PC-9 (cell line): Measurements from ENCODE around the gene LRRC2. TPM values are rescaled to one million over a fixed set of nuclear protein-coding genes. Genes with fewer than 3 reads are reported as not detected.
"Not testable (repeated sequence)": the region's sequence is repeated elsewhere in the genome, so short reads cannot be mapped to it uniquely, and the experiment has no call there.

ENCODE experiments used
- BruUV-seq: library from RNA; stranded (reverse); fragments of 400-500 nt; replicated peaks from 2 replicates; lab custom pipeline; 2021; lab: Mats Ljungman, UMichigan
- CTCF ChIA-PET: fragments of 300-600 bp; sonication (Branson Sonifier 250); formaldehyde crosslinking; loops from one replicate; lab custom pipeline; 2022; ENCODE audit warnings: antibody characterized with exemption; lab: Charles Lee
- POLR2A ChIA-PET: fragments of 300-600 bp; sonication (Branson Sonifier 250); formaldehyde crosslinking; loops from one replicate; lab custom pipeline; 2022; ENCODE audit warnings: antibody characterized with exemption; ENCODE audit not compliant: unreplicated experiment; lab: Charles Lee
- DNase-seq, 2 experiments: peaks; one replicate each; pipeline versions ENCODE4 v3.0.0 to v3.0.0-alpha.2; 2015 to 2022; ENCODE audit warnings: mixed read lengths in 1 of 2
- H2AFZ ChIP-seq: fragments of 200-600 bp; sonication (generic); 2 replicates; pipeline ENCODE4 v1.8.1; 2017; ENCODE audit warnings: antibody characterized with exemption
- H3F3A ChIP-seq: fragments of 200-600 bp; sonication (generic); 2 replicates; pipeline ENCODE4 v1.8.1; 2017; ENCODE audit warnings: antibody characterized with exemption, mild to moderate bottlenecking, low read depth; ENCODE audit not compliant: insufficient read depth
- H3K27ac ChIP-seq: fragments of 200-600 bp; sonication (generic); 2 replicates; pipeline ENCODE4 v1.6.1; 2016; ENCODE audit warnings: mixed run types
- H3K27me3 ChIP-seq: fragments of 200-600 bp; sonication (generic); 2 replicates; pipeline ENCODE4 v1.6.1; 2016; ENCODE audit warnings: low read depth, mixed run types; ENCODE audit not compliant: insufficient read depth
- H3K36me3 ChIP-seq: fragments of 200-600 bp; sonication (generic); 2 replicates; pipeline ENCODE4 v1.6.1; 2016; ENCODE audit warnings: low read depth, mixed run types
- H3K4me1 ChIP-seq: fragments of 200-600 bp; sonication (generic); replicated peaks from 2 replicates; pipeline ENCODE4 v1.6.1; 2016; ENCODE audit warnings: mixed run types; ENCODE audit not compliant: insufficient read depth
- H3K4me2 ChIP-seq: fragments of 200-600 bp; sonication (generic); 2 replicates; pipeline ENCODE4 v1.6.1; 2017; ENCODE audit warnings: mixed run types
- H3K4me3 ChIP-seq: fragments of 200-600 bp; sonication (generic); 2 replicates; pipeline ENCODE4 v1.6.1; 2016; ENCODE audit warnings: mixed run types
- H3K79me2 ChIP-seq: fragments of 200-600 bp; sonication (generic); 2 replicates; pipeline ENCODE4 v1.6.1; 2017; ENCODE audit warnings: low read depth, mixed run types
- H3K9me2 ChIP-seq: fragments of 200-600 bp; sonication (generic); 2 replicates; pipeline ENCODE4 v1.8.1; 2017; ENCODE audit warnings: mild to moderate bottlenecking; ENCODE audit not compliant: insufficient read depth
- H3K9me3 ChIP-seq: fragments of 200-600 bp; sonication (generic); 2 replicates; pipeline ENCODE4 v1.8.1; 2016; ENCODE audit warnings: low read depth; ENCODE audit not compliant: insufficient read depth
- H4K20me1 ChIP-seq: fragments of 200-600 bp; sonication (generic); 2 replicates; pipeline ENCODE4 v1.8.1; 2017; ENCODE audit not compliant: insufficient read depth
- CTCF ChIP-seq: fragments of 200-600 bp; sonication (generic); conservative IDR thresholded peaks from 2 replicates; pipeline ENCODE4 v1.6.1; 2017; ENCODE audit warnings: mixed run types, antibody characterized with exemption, mild to moderate bottlenecking, moderate library complexity
- EZH2 ChIP-seq: fragments of 200-600 bp; sonication (generic); IDR thresholded peaks from 2 replicates; pipeline ENCODE4 v1.8.0; 2017; ENCODE audit warnings: antibody characterized with exemption, low read depth
- intact Hi-C: fragments of 100-400 bp; cut with micrococcal nuclease; formaldehyde crosslinking; loops from one replicate; pipeline ENCODE4 v1.10.0; 2022; ENCODE audit not compliant: unreplicated experiment
- total RNA-seq: library from RNA; stranded (reverse); gene quantifications from 2 replicates; pipeline ENCODE4 v1.2.3, GENCODE V29; 2021

LRRC2 gene
- total RNA-seq, 1 experiment from 2014 or later, result 0.22 TPM

- DNase-seq, result no peak
- no peaks in the 10 kb centered on the region for H3K9me3 ChIP-seq
These were observed 27.9 kb upstream of the LRRC2 start for GRCh38 chr3:46593979-46594378.

GRCh38 chr3:46593274-46593862 is 27.3 kb upstream of the LRRC2 start:
- POLR2A ChIA-PET, result no interaction called here
- H3K9me3 ChIP-seq, result no peaks in the 10 kb centered on the region
- intact Hi-C loops, result no loop called here
- H3K4me3 ChIP-seq, result no peak overlapping the region
- H3K9me2 ChIP-seq, result no peaks in the 10 kb centered on the region
- CTCF ChIA-PET, result no interaction called here
- no peak overlapping the region for H3K4me2 ChIP-seq
- no peaks in the 10 kb centered on the region for H3K36me3 ChIP-seq
- no peaks in the 10 kb centered on the region for H3K79me2 ChIP-seq
- no peaks in the 10 kb centered on the region for H4K20me1 ChIP-seq
- H3K27me3 ChIP-seq, result no peaks in the 10 kb centered on the region
- TF ChIP-seq EZH2 (no peak), CTCF (no peak)
- no peak for DNase-seq
- no peak overlapping the region for H2AFZ ChIP-seq
- BruUV-seq, result no TSS peak
- no peaks in the 10 kb centered on the region for H3F3A ChIP-seq
- H3K4me1 ChIP-seq, result no peaks in the 10 kb centered on the region
- no peak overlapping the region for H3K27ac ChIP-seq

More at GRCh38 chr3:46593979-46594378, 27.9 kb upstream of the LRRC2 start:
- H3K4me2 ChIP-seq, result no peak overlapping the region
- no peaks in the 10 kb centered on the region for H3K79me2 ChIP-seq
- H3K27ac ChIP-seq, result no peak overlapping the region
- BruUV-seq, result no TSS peak
- H2AFZ ChIP-seq, result no peak overlapping the region
- H3K9me2 ChIP-seq, result no peaks in the 10 kb centered on the region
- intact Hi-C loops, result no loop called here
- ChIA-PET CTCF (no interaction called here), POLR2A (no interaction called here)
- TF ChIP-seq CTCF (no peak), EZH2 (no peak)
- no peaks in the 10 kb centered on the region for H3K4me1 ChIP-seq
- H3K4me3 ChIP-seq, result no peak overlapping the region
- no peaks in the 10 kb centered on the region for H3K27me3 ChIP-seq
- no peaks in the 10 kb centered on the region for H4K20me1 ChIP-seq
- H3F3A ChIP-seq, result no peaks in the 10 kb centered on the region
- no peaks in the 10 kb centered on the region for H3K36me3 ChIP-seq

- BruUV-seq, H3K79me2 ChIP-seq, H4K20me1 ChIP-seq, H3K4me3 ChIP-seq, intact Hi-C loops, H3K4me1 ChIP-seq, CTCF ChIA-PET, H3F3A ChIP-seq, H3K9me2 ChIP-seq, H3K4me2 ChIP-seq, POLR2A ChIA-PET, H3K36me3 ChIP-seq, DNase-seq, H3K27me3 ChIP-seq, H3K9me3 ChIP-seq, H3K27ac ChIP-seq, H2AFZ ChIP-seq: not testable (repeated sequence)
These were observed 21.2 kb upstream of the LRRC2 start for GRCh38 chr3:46587268-46587667.

- TF ChIP-seq CTCF (no peak), EZH2 (no peak)
- no peaks in the 10 kb centered on the region for H3K79me2 ChIP-seq
- CTCF ChIA-PET, result no interaction called here
- no peak overlapping the region for H3K4me3 ChIP-seq
- H3K9me2 ChIP-seq, result no peaks in the 10 kb centered on the region
- H3K9me3 ChIP-seq, result no peaks in the 10 kb centered on the region
- H4K20me1 ChIP-seq, result no peaks in the 10 kb centered on the region
- no peak overlapping the region for H3K4me2 ChIP-seq
- intact Hi-C loops, result no loop called here
- H3K4me1 ChIP-seq, result no peaks in the 10 kb centered on the region
- no peaks in the 10 kb centered on the region for H3F3A ChIP-seq
- no peaks in the 10 kb centered on the region for H3K36me3 ChIP-seq
- no peak overlapping the region for H3K27ac ChIP-seq
- POLR2A ChIA-PET, result no interaction called here
- no peaks in the 10 kb centered on the region for H3K27me3 ChIP-seq
- BruUV-seq, result no TSS peak
- DNase-seq, result no peak
- no peak overlapping the region for H2AFZ ChIP-seq
These were observed 20.7 kb upstream of the LRRC2 start for GRCh38 chr3:46586738-46587246.
